GM19468 (cell line): ENCODE results near the gene GRID2.

Source experiments
- ATAC-seq: cut with Tn5 transposase; IDR thresholded peaks from one replicate; pipeline ENCODE4 v1.9.1; 2021; ENCODE audit warnings: mild to moderate bottlenecking, moderate library complexity, moderate number of reproducible peaks; ENCODE audit not compliant: unreplicated experiment; ENCODE audit errors: extremely low read depth

The GRID2 gene

DNA sequence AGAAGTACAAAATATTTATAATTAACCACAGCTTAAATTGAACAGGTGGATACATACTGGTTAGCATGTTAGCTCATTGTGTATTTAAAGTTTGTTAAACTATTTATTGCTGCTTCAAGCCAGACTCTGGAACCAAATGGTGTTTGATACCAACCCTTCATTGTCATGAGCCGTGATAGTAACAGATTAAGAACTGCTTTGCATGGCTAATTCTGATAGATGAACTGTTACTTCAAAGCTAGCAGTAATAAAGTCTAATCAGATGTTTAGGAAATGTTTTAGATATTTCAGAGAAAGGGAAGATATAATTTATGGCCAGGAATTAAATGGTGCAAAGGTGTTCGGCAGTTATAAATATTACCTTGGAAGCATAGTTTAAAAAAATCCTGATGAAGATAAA is 848.7 kb downstream of the GRID2 start:
- no peak for ATAC-seq

DNA sequence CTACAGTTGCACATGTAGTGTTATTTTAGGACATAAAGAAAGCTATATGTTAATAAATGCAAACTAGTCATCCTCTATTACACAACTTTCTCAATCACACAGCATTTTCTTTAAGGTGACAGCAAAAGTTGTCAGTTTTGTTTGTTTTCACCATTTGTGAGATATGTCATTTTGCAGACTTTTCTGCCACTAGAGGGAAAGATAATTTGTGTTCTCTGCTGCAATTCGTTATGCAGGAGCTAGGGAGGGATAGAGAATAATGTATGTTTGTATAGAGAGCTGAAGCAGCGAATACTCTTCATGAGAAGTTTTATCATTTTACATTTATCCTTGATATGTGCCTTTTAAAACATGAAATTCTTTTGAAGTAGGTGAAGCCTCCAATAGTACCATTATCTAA is 854.2 kb downstream of the GRID2 start:
- ATAC-seq, result no peak

DNA sequence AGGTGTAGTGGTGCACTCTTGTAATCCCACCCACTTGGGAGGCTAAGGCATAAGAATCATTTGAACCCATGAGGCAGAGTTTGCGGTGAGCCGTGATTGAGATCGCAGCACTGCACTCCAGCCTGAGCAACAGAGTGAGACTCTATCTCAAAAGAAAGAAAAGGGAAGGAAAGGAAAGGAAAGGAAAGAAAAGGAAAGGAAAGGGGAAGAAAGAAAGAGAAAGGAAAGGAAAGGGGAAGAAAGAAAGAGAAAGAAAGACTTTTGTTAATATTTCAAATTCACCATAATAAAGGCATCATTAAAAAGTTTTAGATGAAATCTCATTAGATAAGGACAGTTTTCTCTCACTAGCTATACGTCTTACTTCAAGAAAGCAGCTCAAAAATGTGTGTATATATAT is 864.3 kb downstream of the GRID2 start:
- ATAC-seq, result no peak

DNA sequence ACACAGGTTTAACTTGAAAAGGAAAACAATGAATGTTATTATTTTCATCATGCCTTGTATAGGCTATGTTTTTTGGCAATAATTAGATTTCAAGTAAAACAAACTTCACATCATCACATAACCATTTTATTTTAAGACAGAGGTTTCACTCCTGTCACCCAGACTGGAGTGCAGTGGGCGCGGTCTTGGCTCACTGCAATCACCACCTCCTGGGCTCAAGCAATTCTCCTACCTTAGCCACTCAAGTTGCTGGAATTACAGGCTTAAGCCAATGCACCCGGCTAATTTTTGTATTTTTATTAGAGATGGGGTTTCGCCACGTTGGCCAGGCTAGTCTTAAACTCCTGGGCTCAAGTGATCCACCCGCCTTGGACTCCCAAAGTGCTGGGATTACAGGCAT is 866.2 kb downstream of the GRID2 start:
- no peak for ATAC-seq

DNA sequence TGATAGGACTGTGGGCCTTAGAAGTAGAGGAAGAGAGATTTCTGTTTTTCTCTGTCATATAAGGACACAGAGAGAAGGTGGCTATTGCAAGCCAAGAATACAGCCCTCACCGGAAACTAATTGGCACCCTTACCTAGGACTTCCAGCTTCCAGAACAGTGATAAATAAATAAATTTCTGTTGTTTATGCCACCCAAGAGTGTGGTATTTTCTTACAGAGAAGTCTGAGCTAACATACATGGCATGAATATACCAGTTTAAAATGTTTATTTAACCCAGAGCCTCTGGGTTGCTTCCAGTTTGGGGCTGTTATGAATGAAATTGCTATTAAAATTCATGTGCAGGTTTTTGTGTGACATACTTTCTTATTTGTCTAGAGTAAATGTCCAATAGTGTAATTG is 870.8 kb downstream of the GRID2 start:
- ATAC-seq, result no peak

DNA sequence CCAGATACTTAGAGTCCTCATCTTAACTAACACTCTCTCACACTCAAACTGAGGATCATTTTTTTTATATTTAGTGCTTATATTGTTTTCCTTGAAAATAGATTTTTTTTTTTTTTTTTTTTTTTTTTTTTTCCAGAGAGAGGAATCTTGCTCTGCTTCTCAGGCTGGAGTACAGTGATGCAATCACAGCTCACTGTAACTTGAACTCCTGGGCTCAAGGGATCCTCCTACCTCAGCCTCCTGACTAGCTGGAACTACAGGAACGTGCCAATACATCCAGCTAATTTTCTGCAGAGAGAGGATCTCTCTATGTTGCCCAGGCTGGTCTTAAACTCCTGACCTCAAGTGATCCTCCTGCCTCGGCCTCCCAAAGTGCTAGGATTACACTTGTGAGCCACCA is 874.5 kb downstream of the GRID2 start:
- ATAC-seq, result no peak

DNA sequence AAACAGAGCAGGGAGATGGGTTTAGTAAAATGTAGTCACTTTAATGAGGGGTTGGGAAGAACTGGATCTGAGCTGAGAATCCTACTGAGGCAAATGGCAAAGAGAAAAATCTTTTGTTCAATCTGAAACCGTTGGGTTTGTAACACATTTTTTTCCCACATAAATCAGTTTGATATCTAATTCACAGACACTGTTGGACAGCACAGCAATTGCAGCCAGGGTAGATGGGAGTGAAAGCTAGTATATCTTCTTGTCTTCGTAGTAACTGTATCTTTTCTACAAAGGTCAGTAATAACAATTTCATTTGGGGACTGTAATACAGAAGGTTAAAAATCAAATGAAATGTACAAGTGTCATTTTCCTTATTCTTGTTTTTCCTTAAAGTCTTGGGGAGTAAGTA is 875.3 kb downstream of the GRID2 start:
- ATAC-seq, result no peak

DNA sequence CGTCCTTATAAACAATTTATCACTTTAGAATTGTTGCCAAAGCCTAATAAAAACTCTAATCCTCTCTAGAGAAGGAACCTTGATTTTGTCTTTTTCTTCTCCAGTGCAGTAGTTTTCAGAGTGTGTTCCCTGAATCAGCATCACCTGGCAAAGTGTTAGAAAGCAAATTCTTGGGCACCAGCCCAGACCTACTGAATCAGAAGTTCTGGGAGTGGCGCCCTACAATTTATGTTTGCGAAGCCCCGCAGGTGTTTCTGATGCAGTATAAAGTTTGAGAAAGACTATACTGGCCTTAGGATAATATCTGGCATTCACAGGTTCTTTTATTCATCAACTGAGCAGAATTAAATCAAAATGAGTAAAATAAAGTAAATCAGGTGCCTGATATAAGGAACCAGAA is 879.0 kb downstream of the GRID2 start:
- ATAC-seq, result no peak

DNA sequence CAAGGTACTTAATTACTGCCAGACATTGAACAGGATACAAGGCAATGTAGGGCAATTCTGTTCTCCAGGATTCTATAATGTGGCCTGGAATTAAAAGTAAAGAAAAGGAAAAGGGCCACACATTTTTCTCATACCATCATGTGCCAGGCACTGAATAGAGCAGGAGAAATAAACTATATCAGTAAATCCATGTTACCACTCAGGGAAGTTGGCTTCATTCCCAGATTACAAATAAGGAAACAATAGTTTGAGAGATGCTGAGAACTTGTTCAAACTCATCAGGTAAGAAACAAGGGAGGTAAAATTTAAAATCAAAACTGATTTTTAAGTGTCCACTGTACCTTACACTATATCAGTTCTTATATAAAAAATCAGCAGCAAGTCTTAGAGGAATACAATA is 879.8 kb downstream of the GRID2 start:
- ATAC-seq, result no peak

DNA sequence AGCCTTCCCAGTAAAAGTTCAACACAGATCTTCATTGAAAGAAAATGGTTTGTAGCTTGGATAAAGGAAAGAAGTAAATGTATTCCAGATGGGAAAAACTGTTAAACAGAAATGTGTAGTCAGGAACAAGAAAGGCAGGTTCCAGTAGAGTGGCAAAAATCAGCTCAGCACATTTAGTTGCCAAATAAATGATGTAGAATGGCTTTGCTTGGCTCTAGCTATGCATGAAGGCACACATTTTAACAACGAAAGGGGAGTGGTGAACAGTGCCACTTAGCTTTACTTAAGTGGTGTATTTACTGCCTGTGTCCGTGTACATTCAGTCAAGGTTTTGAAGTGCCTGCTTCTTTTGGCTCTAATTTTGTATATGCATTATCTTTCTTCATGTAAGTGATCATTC is 880.3 kb downstream of the GRID2 start:
- no peak for ATAC-seq

DNA sequence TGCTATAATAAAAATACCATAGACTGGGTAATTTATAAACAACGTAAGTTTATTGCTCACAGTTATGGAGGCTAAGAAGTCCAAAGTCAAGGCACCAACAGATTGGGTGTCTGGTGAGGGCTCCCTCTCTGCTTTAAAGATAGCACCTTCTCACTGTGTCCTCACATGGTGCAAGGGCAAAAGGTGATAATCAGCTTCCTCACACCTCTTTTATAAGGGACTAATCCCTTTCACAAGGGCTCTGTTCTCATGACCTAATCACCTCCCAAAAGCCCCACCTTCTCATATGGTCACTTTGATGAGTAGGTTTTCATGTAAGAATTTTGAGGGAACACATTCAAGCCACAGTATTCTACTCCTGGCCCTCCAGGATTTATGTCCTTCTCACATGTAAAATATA is 883.1 kb downstream of the GRID2 start:
- ATAC-seq, result no peak

DNA sequence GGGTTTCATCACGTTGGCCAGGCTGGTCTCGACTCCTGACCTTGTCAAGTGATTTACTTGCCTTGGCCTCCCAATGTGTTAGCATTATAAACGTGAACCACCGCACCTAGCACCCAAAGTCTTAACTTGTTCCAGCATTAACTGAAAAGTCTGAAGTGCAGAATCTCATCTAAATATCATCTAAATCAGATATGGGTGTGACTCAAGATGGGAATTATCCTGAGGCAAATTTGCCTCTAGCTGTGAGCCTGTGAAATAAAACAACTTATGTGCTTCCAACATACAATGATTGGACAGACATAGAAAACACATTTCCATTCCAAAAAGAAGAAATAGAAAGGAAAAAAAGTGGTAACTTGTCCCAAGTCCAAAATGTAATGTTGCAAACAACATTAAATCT is 883.7 kb downstream of the GRID2 start:
- ATAC-seq, result no peak

DNA sequence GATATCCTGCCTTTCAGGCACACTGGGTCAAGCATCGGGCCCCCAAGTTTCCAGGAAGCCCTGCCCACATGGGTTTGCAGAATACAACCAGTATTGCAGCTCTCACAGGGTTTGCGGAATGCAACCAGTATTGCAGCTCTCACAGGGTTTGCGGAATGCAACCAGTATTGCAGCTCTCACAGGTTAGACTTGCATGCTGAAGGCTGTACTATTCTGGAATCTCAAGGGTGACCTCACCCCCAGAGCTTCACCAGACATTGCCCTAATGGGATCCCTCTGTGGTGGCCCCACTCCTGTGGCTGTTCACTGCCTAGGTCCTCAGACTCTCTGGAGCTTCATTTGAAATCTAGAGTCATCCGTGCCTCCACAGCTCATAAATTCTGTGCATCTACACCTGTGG is 884.1 kb downstream of the GRID2 start:
- ATAC-seq, result no peak

DNA sequence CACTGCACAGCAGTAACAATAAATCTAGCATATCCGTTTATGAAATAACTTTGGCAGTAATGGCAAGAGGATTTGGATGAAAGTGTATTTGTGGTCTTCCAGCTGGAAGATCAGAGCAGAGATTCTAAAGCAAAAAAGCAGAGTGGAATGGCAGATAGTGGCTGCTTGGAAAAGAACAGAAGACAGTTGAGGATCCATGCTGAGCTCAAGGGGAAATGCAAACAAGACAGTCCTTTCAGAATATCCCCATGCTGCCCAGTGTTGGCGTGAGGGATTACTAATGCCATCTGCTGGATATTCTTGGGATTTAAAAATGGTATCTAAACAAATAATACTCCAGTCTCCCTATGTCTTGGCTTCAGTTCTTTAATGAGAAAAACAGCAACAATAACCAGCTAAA is 895.7 kb downstream of the GRID2 start:
- ATAC-seq, result no peak

DNA sequence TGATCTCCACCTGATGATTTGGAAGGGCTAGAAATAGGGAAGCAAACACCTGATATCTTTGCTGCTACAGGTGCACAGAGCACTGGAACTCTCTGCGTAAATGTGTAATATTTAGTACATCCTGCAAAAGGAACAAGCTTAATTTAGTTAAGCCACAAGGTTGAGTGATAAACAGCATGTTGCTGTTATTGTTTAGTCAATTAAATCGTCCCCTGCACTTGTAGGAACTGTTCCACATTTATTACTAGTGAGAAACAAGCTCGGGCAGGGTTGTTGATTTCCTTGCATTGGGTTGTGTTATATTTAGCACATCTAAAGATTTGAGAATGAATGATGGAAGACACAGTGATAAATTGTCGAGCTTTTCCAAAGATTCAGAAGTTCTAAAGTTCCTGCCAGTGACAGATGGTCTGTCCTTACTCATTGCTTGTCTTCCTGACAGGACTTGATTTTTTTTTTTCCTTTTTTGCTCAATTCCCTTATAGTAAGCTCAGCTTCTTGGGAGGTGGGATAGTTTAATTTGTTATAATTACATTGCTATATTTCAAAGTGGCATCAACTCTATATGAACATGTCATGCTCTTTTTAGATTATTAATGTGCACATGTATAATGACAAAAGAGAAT is 897.8 kb downstream of the GRID2 start:
- no peak for ATAC-seq

DNA sequence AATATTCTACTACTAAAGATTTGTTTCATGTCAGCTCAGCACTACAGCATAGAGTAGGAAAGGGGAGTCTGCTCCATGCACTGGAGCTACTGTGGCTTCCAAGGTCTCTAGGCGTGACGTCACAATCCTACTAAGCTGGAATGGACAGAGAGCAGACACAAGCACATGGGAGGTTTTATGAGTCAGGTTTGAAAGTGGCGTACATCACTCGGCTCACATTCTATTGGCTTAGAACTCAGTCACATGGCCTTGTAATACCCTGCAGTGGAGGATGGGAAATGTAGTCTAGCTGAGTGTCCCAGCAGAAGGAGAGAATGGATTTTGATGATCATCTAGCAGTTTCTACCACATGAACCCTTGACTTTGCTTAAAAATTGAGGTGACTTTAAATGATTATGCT is 899.9 kb downstream of the GRID2 start:
- ATAC-seq, result no peak

DNA sequence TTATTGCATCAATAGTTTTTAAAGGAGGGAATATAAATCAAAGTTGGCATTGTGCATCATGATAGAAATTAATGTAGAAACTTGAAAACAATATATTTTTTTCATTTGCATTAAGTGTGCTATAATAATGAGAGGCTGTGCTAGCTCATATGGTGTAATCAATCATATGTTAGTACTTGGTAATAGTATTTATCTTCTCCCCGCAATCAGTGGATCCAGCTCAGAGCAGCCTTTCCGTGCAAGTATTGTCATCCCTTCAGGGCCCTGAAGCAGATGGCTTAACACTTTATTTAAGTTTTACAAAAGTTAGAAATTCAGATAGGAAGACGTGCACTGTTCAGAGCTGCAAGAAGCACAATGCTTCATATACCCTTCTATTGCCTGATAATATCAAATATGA is 908.5 kb downstream of the GRID2 start:
- ATAC-seq, result no peak

DNA sequence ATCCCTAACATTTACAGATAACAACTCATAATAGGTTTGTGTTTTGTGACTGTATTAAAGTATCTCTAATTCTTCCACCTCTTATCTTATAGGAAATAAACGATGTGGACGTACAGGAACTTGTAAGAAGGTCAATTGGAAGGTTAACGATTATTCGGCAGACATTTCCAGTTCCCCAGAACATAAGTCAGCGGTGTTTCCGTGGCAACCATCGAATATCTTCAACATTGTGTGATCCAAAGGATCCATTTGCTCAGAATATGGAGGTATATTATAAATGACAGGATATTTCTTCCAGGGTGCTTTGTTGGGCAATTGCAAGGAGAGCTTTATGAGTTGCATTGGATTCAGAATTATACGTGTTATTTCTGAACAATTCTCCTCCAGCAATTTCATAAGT is 912.9 kb downstream of the GRID2 start:
- ATAC-seq, result no peak

DNA sequence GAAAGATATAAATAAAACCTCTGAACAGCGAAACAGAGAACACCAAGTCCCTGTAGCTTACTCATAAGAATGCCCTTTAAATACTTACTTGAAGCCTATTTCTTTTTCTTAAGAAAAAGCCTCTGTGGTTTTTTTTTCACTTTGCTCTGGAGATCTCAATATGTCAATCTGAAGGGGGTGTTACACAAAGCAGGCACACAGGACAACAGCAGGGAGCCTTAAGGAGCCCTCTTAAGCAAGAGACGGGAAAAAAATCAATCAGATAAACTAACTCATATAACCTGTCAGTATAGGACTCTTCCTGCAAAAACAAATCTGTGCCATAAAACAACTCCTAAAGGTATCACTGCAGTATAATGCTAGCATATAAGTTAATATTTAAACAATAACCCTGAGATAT is 913.7 kb downstream of the GRID2 start:
- ATAC-seq, result no peak

DNA sequence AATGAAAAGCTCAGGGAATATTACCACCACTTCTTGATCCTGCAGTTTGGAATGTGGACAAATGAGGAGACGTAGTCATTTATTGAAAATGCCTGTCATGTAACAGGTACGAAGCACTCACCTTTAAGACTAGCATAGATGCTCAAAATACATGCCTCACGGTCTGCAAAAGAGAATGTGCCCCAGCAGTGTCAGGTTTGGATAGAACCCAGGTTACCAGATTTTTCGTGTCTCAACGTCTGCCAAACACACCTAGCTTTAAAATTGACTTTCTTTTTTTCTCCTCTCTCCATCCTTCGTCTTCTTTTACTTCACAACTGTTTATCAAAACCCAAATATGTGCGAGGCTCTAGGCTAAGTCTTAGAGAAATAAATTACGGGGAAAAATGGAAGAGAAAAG is 918.0 kb downstream of the GRID2 start:
- no peak for ATAC-seq

DNA sequence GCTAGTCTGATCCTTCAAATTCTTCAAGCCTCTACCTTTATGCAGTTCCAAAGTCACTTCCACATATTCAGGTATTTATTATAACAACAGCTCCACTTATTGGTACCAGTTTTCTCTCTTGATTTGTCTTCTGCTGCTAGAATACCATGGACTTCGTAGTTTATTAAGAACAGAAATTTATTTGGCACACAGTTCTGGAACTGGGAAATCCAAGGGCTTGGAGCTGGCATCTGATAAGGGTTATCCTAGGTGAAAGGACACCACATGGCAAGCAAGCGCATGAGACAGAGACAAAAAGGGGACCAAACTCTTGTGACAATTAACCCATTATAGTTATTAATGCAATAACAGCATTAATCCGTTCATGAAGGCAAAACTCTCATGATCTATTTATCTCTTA is 924.3 kb downstream of the GRID2 start:
- no peak for ATAC-seq

DNA sequence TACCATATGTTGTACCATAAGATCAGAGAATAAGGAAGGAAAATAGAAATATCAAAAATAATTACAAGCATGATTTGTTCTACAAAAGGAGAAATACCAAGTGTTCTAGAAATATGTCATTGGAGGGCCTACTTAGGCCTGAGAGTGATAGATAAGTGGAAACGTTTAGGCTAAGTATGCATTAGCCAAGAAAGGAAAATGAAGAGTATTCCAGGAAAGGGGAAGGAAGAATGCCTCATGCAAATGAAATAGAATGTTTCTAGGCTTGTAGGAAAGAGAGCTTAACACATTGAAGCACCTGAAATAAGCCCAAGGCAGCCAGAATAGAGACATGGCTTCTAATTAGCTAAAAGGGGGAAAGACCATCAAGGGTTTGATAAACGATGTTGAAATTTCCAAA is 929.1 kb downstream of the GRID2 start:
- no peak for ATAC-seq

DNA sequence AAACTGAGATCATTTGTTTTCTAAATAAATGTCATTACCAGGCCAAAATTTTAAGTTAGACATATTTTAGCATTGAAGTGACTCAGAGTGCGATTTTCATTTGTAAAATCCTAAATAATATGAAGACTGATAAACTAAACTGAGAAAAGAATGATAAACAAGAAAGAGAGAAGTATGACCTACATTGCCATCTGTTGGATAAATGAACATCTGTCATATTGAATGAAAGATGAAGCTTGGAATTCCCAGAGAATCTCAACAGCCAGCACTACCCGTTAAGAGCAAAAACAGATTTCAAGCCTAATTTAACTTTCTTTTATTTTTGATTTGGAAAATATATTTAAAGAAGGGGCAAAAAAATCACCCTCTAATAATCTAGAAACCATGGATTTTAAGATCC is 933.8 kb downstream of the GRID2 start:
- ATAC-seq, result no peak
